HG03095 (cell line): ENCODE data around the gene PRKCE.

ENCODE experiments used
- ATAC-seq: cut with Tn5 transposase; IDR thresholded peaks from one replicate; pipeline ENCODE4 v1.9.1; 2021; ENCODE audit warnings: moderate library complexity; ENCODE audit not compliant: unreplicated experiment

The PRKCE gene

DNA sequence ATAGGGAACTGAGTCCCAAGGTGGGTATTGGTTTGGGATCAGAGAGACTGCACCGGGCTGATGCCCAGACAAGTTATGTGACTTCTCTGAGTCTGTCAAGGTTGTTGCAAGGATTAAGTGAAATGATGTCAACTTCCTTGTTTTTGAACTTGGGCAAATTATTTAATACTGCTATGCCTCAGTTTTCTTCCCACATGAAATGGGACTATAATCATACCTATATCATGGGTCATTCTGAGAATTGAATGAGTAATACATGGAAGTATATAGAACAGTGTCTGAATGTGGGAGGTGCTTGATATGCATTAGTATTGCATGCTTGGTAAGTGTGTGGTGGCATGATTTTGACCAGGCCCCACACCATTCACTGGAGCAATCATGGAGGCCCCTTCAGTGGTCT, 99.0 kb downstream of the PRKCE start:
- ATAC-seq = no peak

- ATAC-seq = no peak
Observed at GRCh38 chr2:45753381-45753780, 101.9 kb downstream of the PRKCE start.

DNA sequence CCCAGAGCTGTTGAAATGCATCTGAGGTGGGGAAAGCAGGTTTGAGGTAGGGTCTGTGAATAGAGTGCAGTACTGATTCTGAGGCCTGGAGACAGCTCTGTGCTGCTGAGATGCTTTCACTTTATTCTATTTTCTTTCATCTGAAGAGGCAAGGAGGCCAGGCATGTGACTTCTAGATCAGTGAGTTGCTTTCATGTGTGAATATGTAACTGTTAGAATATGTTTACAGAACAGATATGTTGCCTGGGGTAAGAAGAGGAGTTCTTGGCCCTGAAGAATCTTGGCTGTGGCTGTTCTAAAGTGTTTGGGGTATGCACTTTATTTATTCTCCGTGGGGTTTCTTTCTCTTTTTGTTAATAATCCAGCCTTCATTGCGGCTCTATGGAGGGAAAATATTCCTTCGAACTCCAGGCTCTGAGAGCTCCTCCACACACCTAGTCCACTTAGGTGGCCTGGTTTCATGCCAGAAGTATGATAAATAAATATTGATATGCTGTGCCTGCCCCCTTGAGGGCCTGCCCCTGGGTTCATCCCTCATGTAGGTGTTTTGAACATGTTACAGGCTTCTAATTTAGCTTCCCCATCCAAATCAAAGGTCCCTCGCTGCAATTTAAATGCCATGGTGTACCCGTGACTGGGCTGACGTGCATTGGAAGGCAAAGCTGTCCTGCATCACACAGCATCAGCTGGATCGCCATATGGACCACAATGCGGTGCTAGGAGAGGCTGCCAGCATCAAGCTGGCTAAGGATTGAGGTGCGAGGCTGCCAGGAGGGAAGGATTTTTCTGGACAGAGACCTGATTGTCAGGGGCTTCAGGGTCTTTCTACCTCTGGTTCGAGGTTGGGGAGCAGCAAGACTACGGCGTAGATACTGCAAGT, 102.9 kb downstream of the PRKCE start:
- ATAC-seq = no peak

- no peak for ATAC-seq
Observed at GRCh38 chr2:45755585-45756335, 104.3 kb downstream of the PRKCE start.

GRCh38 chr2:45758018-45758417, 106.5 kb downstream of the PRKCE start:
- ATAC-seq = no peak

- no peak for ATAC-seq
Observed at GRCh38 chr2:45759310-45759851, 107.9 kb downstream of the PRKCE start.

DNA sequence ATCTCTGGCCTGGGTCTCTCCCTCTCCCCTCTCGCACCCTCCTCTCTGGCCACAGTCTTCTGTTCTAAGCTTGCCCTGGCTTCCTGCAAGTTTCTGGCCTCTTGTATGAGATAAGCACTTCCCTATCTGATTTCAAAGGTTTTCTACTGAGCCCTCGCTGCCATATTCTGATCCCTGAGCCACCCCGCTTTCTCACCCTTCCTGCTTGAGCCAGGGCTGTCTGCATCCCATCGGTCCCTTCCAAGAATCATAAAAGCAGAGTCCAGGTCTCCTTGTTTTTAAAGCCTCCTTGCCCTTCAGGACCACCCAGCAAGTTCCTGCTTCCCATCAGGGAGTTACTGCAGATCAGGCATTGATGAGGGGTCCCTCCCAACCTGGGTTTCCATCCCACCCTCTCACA, 110.2 kb downstream of the PRKCE start:
- ATAC-seq = no peak

- no peak for ATAC-seq
Observed at GRCh38 chr2:45763255-45763654, 111.8 kb downstream of the PRKCE start.

GRCh38 chr2:45763797-45764196, 112.3 kb downstream of the PRKCE start:
- ATAC-seq = no peak

- no peak for ATAC-seq
Observed at GRCh38 chr2:45765007-45765727, 113.7 kb downstream of the PRKCE start.

DNA sequence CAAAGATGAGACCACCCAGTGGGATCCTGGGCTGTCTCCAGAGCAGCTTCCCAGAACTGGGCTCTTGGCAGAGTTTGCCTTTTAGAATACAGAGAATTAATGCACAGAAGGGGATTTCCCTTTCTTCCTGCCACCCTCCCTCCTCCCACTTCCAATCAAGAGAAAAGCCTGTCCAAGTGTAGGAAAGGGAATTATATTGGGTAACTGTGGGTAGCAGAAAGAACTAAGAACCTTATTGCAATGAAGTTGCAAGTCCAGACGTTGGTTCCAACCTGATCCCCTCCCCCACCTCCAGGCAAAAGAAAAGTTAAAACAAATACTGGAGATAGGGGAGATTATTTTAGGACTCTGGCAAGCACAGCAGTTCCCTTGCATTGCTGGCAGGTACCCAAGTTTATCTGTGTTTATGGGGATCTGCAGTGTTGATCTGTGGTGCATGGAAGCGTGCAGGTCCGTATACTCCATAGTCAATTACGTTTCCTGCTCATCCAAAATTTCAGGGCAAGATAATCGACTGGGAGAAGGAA, 114.3 kb downstream of the PRKCE start:
- no peak for ATAC-seq

DNA sequence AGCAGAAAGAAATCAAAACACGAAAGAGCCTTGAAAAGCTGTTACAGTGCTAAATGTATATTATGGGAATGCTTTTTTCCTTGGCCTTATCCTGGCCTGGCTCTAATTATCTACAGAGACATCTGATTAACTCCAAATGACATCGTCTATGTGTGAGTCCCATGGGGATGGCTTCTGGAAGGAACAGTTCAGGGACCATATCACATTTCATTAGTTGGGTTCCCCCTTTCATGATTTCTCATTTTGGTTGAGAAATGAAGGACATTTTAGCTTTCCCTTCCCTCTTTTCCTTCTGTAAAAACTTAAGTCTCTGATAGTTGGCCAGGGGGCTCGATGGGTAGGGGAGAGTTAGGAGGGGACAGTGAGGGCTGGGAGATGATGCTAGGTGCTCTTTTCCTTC, 116.7 kb downstream of the PRKCE start:
- ATAC-seq = no peak

DNA sequence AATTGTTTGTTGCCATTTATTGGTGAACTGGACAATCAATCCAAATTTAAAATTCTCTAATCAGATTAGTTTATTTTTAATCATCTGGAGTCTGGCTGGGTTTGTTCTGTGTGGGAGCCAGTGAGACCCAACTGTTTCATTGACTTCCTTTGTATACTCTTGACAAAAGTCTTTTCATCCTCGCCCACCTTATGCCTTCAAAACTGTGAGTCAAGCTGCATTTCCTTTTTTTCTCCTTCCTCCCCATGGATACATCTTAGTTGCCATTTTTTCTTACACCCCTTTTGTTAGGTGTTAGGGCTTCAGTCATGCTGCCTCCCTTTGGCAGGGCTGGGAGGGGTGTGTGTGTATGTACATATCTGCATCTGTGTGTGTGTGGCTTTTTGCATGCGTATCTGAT, 117.6 kb downstream of the PRKCE start:
- no peak for ATAC-seq

DNA sequence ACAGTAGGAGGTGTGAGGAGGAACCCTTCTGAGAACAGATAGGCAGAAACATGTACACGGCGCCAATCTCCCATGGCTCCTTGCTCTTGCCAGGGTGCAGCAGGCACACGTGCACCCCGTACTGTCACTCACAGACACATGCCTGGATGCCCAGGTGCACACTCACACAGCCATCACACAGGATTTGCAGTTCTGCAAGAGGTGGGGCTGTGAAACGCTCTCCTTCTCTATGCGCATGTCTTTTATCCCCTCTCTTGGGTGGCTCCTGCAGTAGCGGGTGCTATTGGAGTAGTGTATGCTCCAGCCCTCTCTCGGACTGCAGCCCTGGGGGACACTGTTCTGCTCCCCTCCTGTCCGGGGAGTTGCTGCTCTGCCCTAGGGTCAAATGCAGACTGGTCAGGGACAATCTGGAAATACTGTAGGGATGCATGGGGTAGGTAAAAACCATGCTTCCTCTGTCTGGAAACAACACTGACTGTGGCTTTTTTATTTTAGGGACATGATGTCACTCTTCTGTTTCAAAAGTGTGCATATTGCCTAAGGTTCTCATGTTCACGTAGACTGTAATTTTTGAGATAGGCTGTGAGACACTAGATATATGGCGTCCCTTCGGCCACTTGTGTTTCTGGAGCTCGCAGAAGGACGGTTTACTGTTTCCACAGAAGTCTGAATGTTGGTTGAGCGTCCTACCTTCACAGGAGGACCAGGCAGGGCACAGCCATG, 118.5 kb downstream of the PRKCE start:
- ATAC-seq = no peak

DNA sequence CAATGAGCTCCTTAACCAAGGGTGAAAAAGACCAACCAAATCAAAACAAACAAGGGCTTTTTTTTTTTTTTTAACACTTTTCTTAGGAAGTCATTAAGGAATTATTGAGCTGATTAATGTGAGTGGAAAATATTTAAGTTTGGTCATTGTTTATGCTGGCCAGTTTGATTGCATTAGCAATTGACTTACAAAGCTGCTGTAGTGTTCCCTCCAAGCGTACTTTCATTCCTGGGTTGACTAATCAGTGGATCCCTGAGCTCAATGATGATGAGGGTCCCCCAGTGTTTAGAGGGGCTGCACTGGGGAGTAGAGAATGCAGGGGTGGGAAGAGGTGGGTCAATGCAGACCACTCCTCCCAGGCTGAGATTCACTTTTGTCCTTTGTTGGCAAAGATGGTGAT, 119.3 kb downstream of the PRKCE start:
- ATAC-seq = no peak

DNA sequence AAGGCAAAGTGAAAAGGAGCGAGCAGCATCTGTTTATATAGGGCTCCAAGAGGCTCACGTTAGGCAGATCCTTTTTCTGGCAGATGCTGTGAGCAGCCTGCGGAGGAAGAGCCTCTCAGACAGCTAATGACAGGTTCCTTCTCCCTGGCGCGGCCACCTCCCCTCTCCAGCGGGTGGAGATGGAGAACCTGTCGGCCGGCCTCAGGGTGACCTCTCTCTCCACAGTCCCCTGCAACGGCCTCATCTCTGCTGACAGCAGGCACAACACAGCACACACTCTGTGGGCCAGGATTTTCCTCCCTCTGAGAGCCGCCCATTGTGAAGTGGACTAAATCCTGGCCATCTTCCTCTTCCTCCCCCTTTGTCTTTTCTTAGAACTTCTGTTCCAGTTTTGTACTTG, 119.8 kb downstream of the PRKCE start:
- no peak for ATAC-seq

DNA sequence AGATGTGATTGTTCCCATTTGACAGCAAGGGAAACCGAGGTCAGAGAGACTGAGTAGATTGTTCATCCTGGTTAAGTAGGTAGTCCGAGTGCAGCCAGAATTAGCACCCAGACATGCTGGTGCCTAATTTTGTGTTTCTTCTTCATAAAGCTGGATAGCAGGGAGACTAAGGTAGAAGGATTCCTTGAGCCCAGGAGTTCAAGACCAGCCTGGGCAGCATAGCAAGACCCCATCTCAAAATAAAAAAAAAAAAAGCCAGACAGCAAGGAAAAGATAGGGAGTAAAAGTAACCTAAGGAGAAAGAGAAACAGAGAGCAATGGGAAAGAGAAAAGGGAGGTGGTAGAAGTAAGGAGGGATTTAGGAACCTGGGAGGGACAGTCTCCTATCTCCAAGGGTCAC, 120.6 kb downstream of the PRKCE start:
- no peak for ATAC-seq

DNA sequence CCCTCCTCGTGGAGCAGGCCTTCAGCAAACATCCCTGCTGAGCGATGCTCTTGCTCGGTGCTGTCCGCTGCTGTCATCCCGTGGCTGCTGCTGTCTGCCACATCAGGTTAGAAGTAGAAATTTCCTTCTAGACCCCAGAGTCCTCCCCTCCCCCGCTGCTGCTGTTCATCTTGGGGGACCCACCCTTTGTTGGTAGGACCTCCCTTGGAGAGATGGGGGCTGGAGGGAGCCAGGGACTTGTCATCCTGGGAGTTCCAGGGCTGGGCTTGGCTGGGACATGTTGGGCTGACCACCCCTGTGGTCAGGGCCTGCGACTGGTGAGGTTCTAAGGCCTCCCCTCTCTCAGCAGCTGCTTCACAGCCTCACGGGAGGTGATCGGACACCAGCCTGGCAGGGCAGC, 122.4 kb downstream of the PRKCE start:
- no peak for ATAC-seq

- no peak for ATAC-seq
Observed at GRCh38 chr2:45774688-45775244, 123.3 kb downstream of the PRKCE start.
